ENCODE results near the gene BBS2. TPM values are rescaled to one million over a fixed set of nuclear protein-coding genes. Genes with fewer than 3 reads are reported as not detected.

Gene BBS2
- total and polyA plus RNA-seq, 4 donors: 7.1 to 13.8 (median 11.1) TPM

DNA sequence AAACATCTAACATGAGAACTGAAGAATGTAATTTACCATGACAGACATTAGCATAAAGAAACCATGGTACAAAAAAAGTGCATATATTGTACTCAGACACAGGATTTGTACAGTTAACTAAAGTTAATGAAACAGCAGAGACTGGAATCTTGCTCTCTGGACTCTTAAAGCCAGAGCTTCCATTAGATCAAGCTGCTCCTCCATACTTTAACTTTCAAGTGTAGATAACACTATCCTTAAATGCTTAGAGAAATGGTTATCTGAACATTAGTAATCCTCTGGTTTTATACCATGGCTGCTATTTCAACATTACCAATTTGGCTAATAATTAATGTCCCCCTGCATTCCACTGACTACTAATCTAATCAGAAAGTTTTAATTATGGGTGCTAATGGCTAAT lies 71.8 kb downstream of the BBS2 start (continued):
- TF ChIP-seq, protein P1, sequence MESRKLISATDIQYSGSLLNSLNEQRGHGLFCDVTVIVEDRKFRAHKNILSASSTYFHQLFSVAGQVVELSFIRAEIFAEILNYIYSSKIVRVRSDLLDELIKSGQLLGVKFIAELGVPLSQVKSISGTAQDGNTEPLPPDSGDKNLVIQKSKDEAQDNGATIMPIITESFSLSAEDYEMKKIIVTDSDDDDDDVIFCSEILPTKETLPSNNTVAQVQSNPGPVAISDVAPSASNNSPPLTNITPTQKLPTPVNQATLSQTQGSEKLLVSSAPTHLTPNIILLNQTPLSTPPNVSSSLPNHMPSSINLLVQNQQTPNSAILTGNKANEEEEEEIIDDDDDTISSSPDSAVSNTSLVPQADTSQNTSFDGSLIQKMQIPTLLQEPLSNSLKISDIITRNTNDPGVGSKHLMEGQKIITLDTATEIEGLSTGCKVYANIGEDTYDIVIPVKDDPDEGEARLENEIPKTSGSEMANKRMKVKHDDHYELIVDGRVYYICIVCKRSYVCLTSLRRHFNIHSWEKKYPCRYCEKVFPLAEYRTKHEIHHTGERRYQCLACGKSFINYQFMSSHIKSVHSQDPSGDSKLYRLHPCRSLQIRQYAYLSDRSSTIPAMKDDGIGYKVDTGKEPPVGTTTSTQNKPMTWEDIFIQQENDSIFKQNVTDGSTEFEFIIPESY (IDR thresholded peaks at IDR 0.05): no peak
- TF ChIP-seq, protein P2, sequence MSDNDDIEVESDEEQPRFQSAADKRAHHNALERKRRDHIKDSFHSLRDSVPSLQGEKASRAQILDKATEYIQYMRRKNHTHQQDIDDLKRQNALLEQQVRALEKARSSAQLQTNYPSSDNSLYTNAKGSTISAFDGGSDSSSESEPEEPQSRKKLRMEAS (IDR thresholded peaks at IDR 0.05): no peak

- Histone ChIP-seq H3K4me1 (ENCODE audit: control insufficient read depth in 4 of 4, insufficient read depth in 4 of 4, low read length in 3 of 4) (peaks cover 5 to 20% (median 16%) of the 10 kb centered on the region in 4 donors), H3K27me3 (ENCODE audit: control insufficient read depth in 4 of 4, insufficient read depth in 4 of 4, low read length in 3 of 4) (no peaks in the 10 kb centered on the region), H3K27ac (ENCODE audit: low read depth in 1 of 2, low read length in 2 of 2) (no peak overlapping the region), H3K9me3 (ENCODE audit: control insufficient read depth in 4 of 4, low read length in 3 of 4) (no peaks in the 10 kb centered on the region), H3K9ac (ENCODE audit: low read depth in 1 of 2, low read length in 2 of 2) (no peak overlapping the region), H3K4me3 (ENCODE audit: low read depth in 1 of 3, low read length in 3 of 3) (no peak overlapping the region), H3K36me3 (ENCODE audit: control insufficient read depth in 4 of 4, insufficient read depth in 3 of 4, low read depth in 1 of 4, low read length in 3 of 4) (peaks cover 1 to 25% (median 11%) of the 10 kb centered on the region in 4 donors)
- 88% methylated on average over 2 of the region's 2 CpGs for WGBS
- DNase-seq (ENCODE audit: low spot score): no peak
- TF ChIP-seq, protein P1 (IDR thresholded peaks at IDR 0.05): no peak
- TF ChIP-seq EGR1 (IDR thresholded peaks at IDR 0.05; ENCODE audit: low read depth in 2 of 2) (no peak), TAF1 (conservative IDR thresholded peaks at IDR 0.05) (no peak), ATF3 (IDR thresholded peaks at IDR 0.05) (no peak), FOXA2 (IDR thresholded peaks at IDR 0.05) (no peak), RAD21 (IDR thresholded peaks at IDR 0.05) (no peak), CTCF (IDR thresholded peaks at IDR 0.05; ENCODE audit: low read depth, low read length, missing input control) (no peak), REST (IDR thresholded peaks at IDR 0.05) (no peak), GABPA (IDR thresholded peaks at IDR 0.05 in 1 of 2, conservative IDR thresholded peaks at IDR 0.05 in 1 of 2) (no peak), RXRA (IDR thresholded peaks at IDR 0.05) (no peak), NR2F2 (IDR thresholded peaks at IDR 0.05) (no peak), JUND (IDR thresholded peaks at IDR 0.05) (no peak)
- TF ChIP-seq, protein P2 (IDR thresholded peaks at IDR 0.05): no peak
These were observed 72.5 kb downstream of the BBS2 start for GRCh38 chr16:56447286-56447685.

Measured in liver (tissue), 9 donors.